Measurements from ENCODE around the gene AQP12B. TPM values are rescaled to one million over a fixed set of nuclear protein-coding genes. Genes with fewer than 3 reads are reported as not detected.

Gene AQP12B
- polyA plus RNA-seq, 1 donor from 2014 or later, result not detected

GRCh38 chr2:240647503-240648154 is 35.1 kb downstream of the AQP12B start:
- Histone ChIP-seq H3K27me3 (ENCODE audit: insufficient read depth, low read depth, low read length) (no peaks in the 10 kb centered on the region), H3F3A (ENCODE audit: insufficient read depth, low read length, poor library complexity, severe bottlenecking) (no peaks in the 10 kb centered on the region), H3K27ac (ENCODE audit: low read length) (no peak overlapping the region), H3K4me3 (ENCODE audit: low read length) (no peak overlapping the region), H2AFZ (ENCODE audit: low read depth, low read length) (no peak overlapping the region), H3K36me3 (ENCODE audit: insufficient read depth, low read length) (no peaks in the 10 kb centered on the region), H3K79me2 (replicated peaks; ENCODE audit: insufficient read depth, low read length) (no peaks in the 10 kb centered on the region), H3K9ac (ENCODE audit: low read length) (no peak overlapping the region), H3K9me2 (ENCODE audit: insufficient read depth, low read length) (no peaks in the 10 kb centered on the region), H3K4me2 (ENCODE audit: low read length) (no peak overlapping the region), H4K20me1 (ENCODE audit: insufficient read depth) (no peaks in the 10 kb centered on the region), H3K9me3 (ENCODE audit: low read length) (no peaks in the 10 kb centered on the region)
- TF ChIP-seq SMC3 (conservative IDR thresholded peaks at IDR 0.05; ENCODE audit: poor library complexity) (no peak), RAD21 (conservative IDR thresholded peaks at IDR 0.05) (no peak), POLR2AphosphoS5 (IDR thresholded peaks at IDR 0.05) (no peak), REST (IDR thresholded peaks at IDR 0.05; ENCODE audit: borderline replicate concordance) (no peak), TAF1 (IDR thresholded peaks at IDR 0.05; ENCODE audit: low read depth) (no peak), MXI1 (conservative IDR thresholded peaks at IDR 0.05; ENCODE audit: poor library complexity, severe bottlenecking) (no peak), EP300 (conservative IDR thresholded peaks at IDR 0.05; ENCODE audit: poor library complexity, severe bottlenecking) (no peak), EZH2 (IDR thresholded peaks at IDR 0.05; ENCODE audit: borderline replicate concordance, insufficient read depth, low read length, poor library complexity, severe bottlenecking) (no peak)
- TF ChIP-seq, protein P1, sequence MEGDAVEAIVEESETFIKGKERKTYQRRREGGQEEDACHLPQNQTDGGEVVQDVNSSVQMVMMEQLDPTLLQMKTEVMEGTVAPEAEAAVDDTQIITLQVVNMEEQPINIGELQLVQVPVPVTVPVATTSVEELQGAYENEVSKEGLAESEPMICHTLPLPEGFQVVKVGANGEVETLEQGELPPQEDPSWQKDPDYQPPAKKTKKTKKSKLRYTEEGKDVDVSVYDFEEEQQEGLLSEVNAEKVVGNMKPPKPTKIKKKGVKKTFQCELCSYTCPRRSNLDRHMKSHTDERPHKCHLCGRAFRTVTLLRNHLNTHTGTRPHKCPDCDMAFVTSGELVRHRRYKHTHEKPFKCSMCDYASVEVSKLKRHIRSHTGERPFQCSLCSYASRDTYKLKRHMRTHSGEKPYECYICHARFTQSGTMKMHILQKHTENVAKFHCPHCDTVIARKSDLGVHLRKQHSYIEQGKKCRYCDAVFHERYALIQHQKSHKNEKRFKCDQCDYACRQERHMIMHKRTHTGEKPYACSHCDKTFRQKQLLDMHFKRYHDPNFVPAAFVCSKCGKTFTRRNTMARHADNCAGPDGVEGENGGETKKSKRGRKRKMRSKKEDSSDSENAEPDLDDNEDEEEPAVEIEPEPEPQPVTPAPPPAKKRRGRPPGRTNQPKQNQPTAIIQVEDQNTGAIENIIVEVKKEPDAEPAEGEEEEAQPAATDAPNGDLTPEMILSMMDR (IDR thresholded peaks at IDR 0.05; ENCODE audit: poor library complexity, severe bottlenecking), result no peak

DNA sequence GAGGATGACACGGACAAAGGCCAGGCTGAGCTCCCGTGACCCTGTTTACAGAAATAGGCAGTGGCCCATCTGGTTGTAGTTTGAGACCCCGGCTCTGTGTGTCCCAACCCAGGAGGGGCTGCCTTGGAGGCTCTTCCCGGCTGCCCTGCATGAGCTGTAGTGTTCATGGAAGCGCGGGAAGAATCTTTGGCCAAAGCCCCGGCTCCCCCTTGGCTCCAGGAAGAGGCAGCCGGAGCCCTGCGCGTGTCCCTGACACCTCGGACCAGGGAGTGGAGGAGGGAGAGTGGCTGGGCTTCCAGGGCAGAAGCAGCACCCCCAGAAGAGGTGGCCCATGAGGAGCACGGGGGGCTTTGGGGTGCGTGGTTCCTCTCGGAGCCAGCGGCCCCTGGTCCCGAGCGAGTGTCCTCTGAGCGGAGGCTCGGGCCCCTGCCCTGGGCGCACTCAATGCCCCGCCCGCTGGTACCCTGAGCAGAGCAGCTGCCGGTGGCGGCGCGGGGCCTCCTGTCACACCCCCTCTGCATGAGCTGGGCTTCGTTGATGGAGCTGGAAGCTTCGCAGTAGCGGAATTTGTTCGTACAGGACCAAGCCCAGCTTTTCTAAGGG is 35.7 kb downstream of the AQP12B start:
- Histone ChIP-seq H3K27me3 (ENCODE audit: insufficient read depth, low read depth, low read length) (no peaks in the 10 kb centered on the region), H3K9me2 (ENCODE audit: insufficient read depth, low read length) (no peaks in the 10 kb centered on the region), H3K9ac (ENCODE audit: low read length) (no peak overlapping the region), H3F3A (ENCODE audit: insufficient read depth, low read length, poor library complexity, severe bottlenecking) (no peaks in the 10 kb centered on the region), H3K9me3 (ENCODE audit: low read length) (no peaks in the 10 kb centered on the region), H3K36me3 (ENCODE audit: insufficient read depth, low read length) (no peaks in the 10 kb centered on the region), H3K79me2 (replicated peaks; ENCODE audit: insufficient read depth, low read length) (no peaks in the 10 kb centered on the region), H3K27ac (ENCODE audit: low read length) (no peak overlapping the region), H2AFZ (ENCODE audit: low read depth, low read length) (no peak overlapping the region), H3K4me3 (ENCODE audit: low read length) (no peak overlapping the region), H4K20me1 (ENCODE audit: insufficient read depth) (no peaks in the 10 kb centered on the region), H3K4me2 (ENCODE audit: low read length) (no peak overlapping the region)
- TF ChIP-seq, protein P1 (IDR thresholded peaks at IDR 0.05; ENCODE audit: poor library complexity, severe bottlenecking), result no peak
- TF ChIP-seq POLR2AphosphoS5 (IDR thresholded peaks at IDR 0.05), result no peak
- TF ChIP-seq REST (IDR thresholded peaks at IDR 0.05; ENCODE audit: borderline replicate concordance), result no peak
- no peak for TF ChIP-seq EP300 (conservative IDR thresholded peaks at IDR 0.05; ENCODE audit: poor library complexity, severe bottlenecking)
- TF ChIP-seq EZH2 (IDR thresholded peaks at IDR 0.05; ENCODE audit: borderline replicate concordance, insufficient read depth, low read length, poor library complexity, severe bottlenecking), result no peak
- no peak for TF ChIP-seq TAF1 (IDR thresholded peaks at IDR 0.05; ENCODE audit: low read depth)
- no peak for TF ChIP-seq RAD21 (conservative IDR thresholded peaks at IDR 0.05)
- no peak for TF ChIP-seq SMC3 (conservative IDR thresholded peaks at IDR 0.05; ENCODE audit: poor library complexity)
- TF ChIP-seq MXI1 (conservative IDR thresholded peaks at IDR 0.05; ENCODE audit: poor library complexity, severe bottlenecking), result no peak
